GM21381 (cell line): Measurements from ENCODE around the gene ANAPC10.

ENCODE experiments used
- ATAC-seq: cut with Tn5 transposase; IDR thresholded peaks from one replicate; pipeline ENCODE4 v1.9.1; 2021; ENCODE audit warnings: mild to moderate bottlenecking, moderate library complexity; ENCODE audit not compliant: unreplicated experiment

Gene ANAPC10

GRCh38 chr4:145075742-145076468 lies 22.1 kb downstream of the ANAPC10 start:
- ATAC-seq, result no peak

GRCh38 chr4:145071560-145071959 lies 26.4 kb downstream of the ANAPC10 start:
- ATAC-seq, result no peak

- ATAC-seq, result no peak
Observed at GRCh38 chr4:145069361-145069760, 28.6 kb downstream of the ANAPC10 start.

- no peak for ATAC-seq
Observed at GRCh38 chr4:145066063-145066501, 31.9 kb downstream of the ANAPC10 start.

- peak; percentile 59 for ATAC-seq
Observed at GRCh38 chr4:145061318-145061920, 36.6 kb downstream of the ANAPC10 start.

- no peak for ATAC-seq
Observed at GRCh38 chr4:145058256-145058655, 39.7 kb downstream of the ANAPC10 start.

GRCh38 chr4:145056325-145057130 lies 41.5 kb downstream of the ANAPC10 start:
- ATAC-seq, result no peak

- ATAC-seq, result no peak
Observed at GRCh38 chr4:145055533-145056257, 42.3 kb downstream of the ANAPC10 start.

- no peak for ATAC-seq
Observed at GRCh38 chr4:145049241-145049640, 48.8 kb downstream of the ANAPC10 start.

- no peak for ATAC-seq
Observed at GRCh38 chr4:145048817-145049216, 49.2 kb downstream of the ANAPC10 start.

GRCh38 chr4:145047151-145047550 lies 50.8 kb downstream of the ANAPC10 start:
- ATAC-seq, result no peak

- ATAC-seq, result peak; percentile 39
Observed at GRCh38 chr4:145045180-145045579, 52.8 kb downstream of the ANAPC10 start.

GRCh38 chr4:145044341-145044740 lies 53.7 kb downstream of the ANAPC10 start:
- ATAC-seq, result no peak

GRCh38 chr4:145043306-145043705 lies 54.7 kb downstream of the ANAPC10 start:
- no peak for ATAC-seq

- no peak for ATAC-seq
Observed at GRCh38 chr4:145042601-145043285, 55.3 kb downstream of the ANAPC10 start.

GRCh38 chr4:145041378-145041777 lies 56.6 kb downstream of the ANAPC10 start:
- ATAC-seq, result peak; percentile 87

- ATAC-seq, result no peak
Observed at GRCh38 chr4:145035494-145036136, 62.4 kb downstream of the ANAPC10 start.

- ATAC-seq, result no peak
Observed at GRCh38 chr4:145034727-145035211, 63.2 kb downstream of the ANAPC10 start.

GRCh38 chr4:145019346-145019745 lies 78.7 kb downstream of the ANAPC10 start:
- no peak for ATAC-seq

GRCh38 chr4:145014365-145014764 lies 83.6 kb downstream of the ANAPC10 start:
- no peak for ATAC-seq
